SK-N-SH (cell line): ENCODE measurements around the gene EFCC1. TPM values are rescaled to one million over a fixed set of nuclear protein-coding genes. Genes with fewer than 3 reads are reported as not detected.

Experiments
- CTCF ChIA-PET: fragments of 300-600, 350-600 bp; formaldehyde crosslinking; extraction: SDS; loops from one replicate; lab custom pipeline; 2021; lab: Yijun Ruan, JAX
- POLR2A ChIA-PET: fragments of 350-600 bp; sonication (Branson Sonifier 250); formaldehyde crosslinking; extraction: SDS; loops from one replicate; lab custom pipeline; 2020; ENCODE audit warnings: antibody characterized with exemption, inconsistent platforms; lab: Yijun Ruan, JAX
- DNase-seq: peaks from one replicate; pipeline ENCODE4 v3.0.0; 2012
- H2AFZ ChIP-seq: fragments of 200-600 bp; sonication (generic); 2 replicates; pipeline ENCODE4 v1.8.1; 2016; ENCODE audit warnings: antibody characterized with exemption, mild to moderate bottlenecking, low read depth
- H3F3A ChIP-seq: fragments of 200-600 bp; sonication (generic); replicated peaks from 2 replicates; pipeline ENCODE3; 2016; ENCODE audit warnings: antibody characterized with exemption, mild to moderate bottlenecking; ENCODE audit not compliant: insufficient read depth
- H3K27ac ChIP-seq, 2 experiments: fragments of 200-500 bp in 1 of 2; fragments of 200-600 bp in 1 of 2; sonication (Bioruptor generic) in 1 of 2; sonication (generic), shearing (Covaris generic) in 1 of 2; 2 replicates each; pipeline versions ENCODE4 v1.5.1 to v1.6.1; 2014 to 2016; ENCODE audit warnings: low read depth in 2 of 2, inconsistent platforms in 1 of 2, low read length in 1 of 2, mild to moderate bottlenecking in 1 of 2, mixed read lengths in 1 of 2
- H3K27me3 ChIP-seq: fragments of 200-600 bp; sonication (generic), shearing (Covaris generic); 2 replicates; pipeline ENCODE4 v1.6.1; 2016; ENCODE audit warnings: mixed run types; ENCODE audit not compliant: insufficient read depth
- H3K36me3 ChIP-seq, 2 experiments: fragments of 200-500 bp in 1 of 2; fragments of 200-600 bp in 1 of 2; sonication (Bioruptor generic) in 1 of 2; sonication (generic) in 1 of 2; replicated peaks in 1 of 2; 2 replicates each; pipeline versions ENCODE3 to v1.5.1; 2014 to 2016; ENCODE audit warnings: low read length in 1 of 2, mild to moderate bottlenecking in 1 of 2; ENCODE audit not compliant: insufficient read depth in 2 of 2, control insufficient read depth in 1 of 2
- H3K4me1 ChIP-seq, 2 experiments: fragments of 200-500 bp in 1 of 2; fragments of 200-600 bp in 1 of 2; sonication (Bioruptor generic) in 1 of 2; sonication (generic), shearing (Covaris generic) in 1 of 2; 2 replicates each; pipeline versions ENCODE4 v1.5.1 to v1.6.1; 2014 to 2016; ENCODE audit warnings: low read depth in 1 of 2, low read length in 1 of 2, mixed run types in 1 of 2; ENCODE audit not compliant: insufficient read depth in 2 of 2, control insufficient read depth in 1 of 2
- H3K4me2 ChIP-seq: fragments of 200-600 bp; sonication (generic), shearing (Covaris generic); 2 replicates; pipeline ENCODE4 v1.6.1; 2017; ENCODE audit warnings: mixed run types
- H3K4me3 ChIP-seq, 2 experiments: fragments of 200-500 bp in 1 of 2; fragments of 200-600 bp in 1 of 2; sonication (Bioruptor generic) in 1 of 2; sonication (generic), shearing (Covaris generic) in 1 of 2; 2 replicates each; pipeline versions ENCODE4 v1.5.1 to v1.8.1; 2014 to 2016; ENCODE audit warnings: low read depth in 2 of 2, inconsistent platforms in 1 of 2, low read length in 1 of 2, mild to moderate bottlenecking in 1 of 2, mixed read lengths in 1 of 2, moderate library complexity in 1 of 2
- H3K79me2 ChIP-seq: fragments of 200-600 bp; sonication (generic); 2 replicates; pipeline ENCODE4 v1.8.1; 2017; ENCODE audit warnings: mild to moderate bottlenecking; ENCODE audit not compliant: insufficient read depth
- H3K9ac ChIP-seq: fragments of 200-600 bp; sonication (generic); 2 replicates; pipeline ENCODE4 v1.6.1; 2017; ENCODE audit warnings: mixed run types
- H3K9me2 ChIP-seq: fragments of 200-600 bp; sonication (generic); 2 replicates; pipeline ENCODE4 v1.6.1; 2017; ENCODE audit warnings: mixed run types
- H3K9me3 ChIP-seq: fragments of 200-600 bp; sonication (generic); 2 replicates; pipeline ENCODE4 v1.6.1; 2017; ENCODE audit warnings: mixed run types, mild to moderate bottlenecking, moderate library complexity
- H4K20me1 ChIP-seq: fragments of 200-600 bp; sonication (generic); 2 replicates; pipeline ENCODE4 v1.6.1; 2017; ENCODE audit warnings: mild to moderate bottlenecking, mixed run types; ENCODE audit not compliant: insufficient read depth
- CHD2 ChIP-seq: fragments of 150-350 bp; IDR thresholded peaks from 2 replicates; pipeline ENCODE4 v1.6.1; 2018; ENCODE audit warnings: low read length; ENCODE audit not compliant: partially characterized antibody
- FOXJ3 ChIP-seq: sonication (generic); formaldehyde crosslinking; IDR thresholded peaks from 2 replicates; pipeline ENCODE4 v1.5.1; 2020; ENCODE audit warnings: mild to moderate bottlenecking, missing genetic modification reagents
- FOXM1 ChIP-seq: IDR thresholded peaks from 2 replicates; pipeline ENCODE4 v1.4.0; 2012; ENCODE audit warnings: low read depth, mild to moderate bottlenecking
- IRF3 ChIP-seq: fragments of 150-350 bp; IDR thresholded peaks from 2 replicates; pipeline ENCODE4 v1.6.1; 2016; ENCODE audit warnings: mild to moderate bottlenecking, low read depth, low read length
- MAX ChIP-seq: IDR thresholded peaks from 2 replicates; pipeline ENCODE4 v1.4.0; 2012; ENCODE audit warnings: low read depth
- MEF2A ChIP-seq: IDR thresholded peaks from 2 replicates; pipeline ENCODE4 v1.4.0; 2012; ENCODE audit warnings: low read depth, borderline replicate concordance
- NRF1 ChIP-seq: IDR thresholded peaks from 2 replicates; pipeline ENCODE4 v1.6.1; 2012; ENCODE audit warnings: low read depth, mild to moderate bottlenecking, low read length
- POLR2AphosphoS5 ChIP-seq: IDR thresholded peaks from 2 replicates; pipeline ENCODE4 v1.6.1; 2012; ENCODE audit warnings: low read depth, low read length
- RAD21 ChIP-seq: IDR thresholded peaks from 2 replicates; pipeline ENCODE4 v1.6.1; 2012; ENCODE audit warnings: mild to moderate bottlenecking, low read length
- RCOR1 ChIP-seq: fragments of 150-350 bp; IDR thresholded peaks from 2 replicates; pipeline ENCODE4 v1.6.1; 2017; ENCODE audit warnings: antibody characterized with exemption, low read length
- RFX5 ChIP-seq: IDR thresholded peaks from 2 replicates; pipeline ENCODE4 v1.6.1; 2012; ENCODE audit warnings: mild to moderate bottlenecking, improper control_type of control experiment, low read length
- SMC3 ChIP-seq: IDR thresholded peaks from 2 replicates; pipeline ENCODE4 v1.6.1; 2012; ENCODE audit warnings: low read depth, low read length, improper control_type of control experiment
- TAF1 ChIP-seq: IDR thresholded peaks from 2 replicates; pipeline ENCODE4 v1.6.1; 2012; ENCODE audit warnings: low read depth, mild to moderate bottlenecking, low read length, moderate library complexity, borderline replicate concordance
- ZBTB33 ChIP-seq: IDR thresholded peaks from 2 replicates; pipeline ENCODE4 v1.4.0; 2012; ENCODE audit warnings: low read depth, borderline replicate concordance
- WGBS: methylation state at CpG from one replicate; pipeline ENCODE4 v1.1.6; 2017; ENCODE audit warnings: low lambda C conversion rate; 5-methylcytosine and 5-hydroxymethylcytosine counted together
- polyA plus RNA-seq, 3 experiments: library from polyadenylated mRNA; depleted of rRNA; stranded (reverse); fragments of >200 nt; gene quantifications; 2 replicates each; pipeline ENCODE4 v1.2.3, GENCODE V29; 2012

EFCC1 gene
- polyA plus RNA-seq, 1 of the 3 experiments (the other 2 are of a cell fraction), result not detected

- no peak for TF ChIP-seq RAD21
- no peak for TF ChIP-seq SMC3
- no peak for TF ChIP-seq FOXM1
- TF ChIP-seq NRF1, result no peak
- no peak for TF ChIP-seq ZBTB33
- no peak for TF ChIP-seq MEF2A
- no peak for TF ChIP-seq RFX5
- TF ChIP-seq CHD2, result no peak
- no peak for TF ChIP-seq RCOR1
These were observed 35.3 kb upstream of the EFCC1 start (continued) for GRCh38 chr3:128965818-128966217.

- H2AFZ ChIP-seq, result no peak overlapping the region
- no peaks in the 10 kb centered on the region for H3K9me2 ChIP-seq
- POLR2A ChIA-PET, result no interaction called here
- H3K4me2 ChIP-seq, result no peak overlapping the region
- H3K79me2 ChIP-seq, result no peaks in the 10 kb centered on the region
- H3K36me3 ChIP-seq, result no peaks in the 10 kb centered on the region
- CTCF ChIA-PET, result interaction anchor here (6.8 kb wide), 1 partner anchor 279 kb away, joined by 140 read pairs; the partner anchor contains the start of gene COPG1
- no peaks in the 10 kb centered on the region for H4K20me1 ChIP-seq
- H3K4me3 ChIP-seq, result no peak overlapping the region
- no peak overlapping the region for H3K27ac ChIP-seq
- DNase-seq, result no peak
- no peaks in the 10 kb centered on the region for H3F3A ChIP-seq
- TF ChIP-seq ZBTB33 (no peak), FOXJ3 (no peak), POLR2AphosphoS5 (no peak), MAX (no peak), TAF1 (no peak), RCOR1 (no peak), NRF1 (no peak), IRF3 (no peak)
- WGBS, result 67% methylated on average over 6 of the region's 6 CpGs
- H3K27me3 ChIP-seq, result peaks cover 8% of the 10 kb centered on the region; the same call in 1 of the 2 replicates
- no peaks in the 10 kb centered on the region for H3K4me1 ChIP-seq
- H3K9me3 ChIP-seq, result no peaks in the 10 kb centered on the region
- no peak overlapping the region for H3K9ac ChIP-seq
These were observed 33.3 kb upstream of the EFCC1 start for GRCh38 chr3:128967748-128968355.
